Endothelial cell of umbilical vein (primary cell): ENCODE measurements around the gene SEC63. TPM values are rescaled to one million over a fixed set of nuclear protein-coding genes. Genes with fewer than 3 reads are reported as not detected.

Source experiments
- BruUV-seq: library from RNA; stranded (reverse); fragments of 400-500 nt; replicated peaks from 2 replicates; lab custom pipeline; 2021; lab: Mats Ljungman, UMichigan
- CTCF ChIA-PET: fragments of 300-600, 350-600 bp; sonication (Branson Sonifier 250); formaldehyde crosslinking; loops from one replicate; lab custom pipeline; 2021; ENCODE audit warnings: antibody characterized with exemption, inconsistent platforms; lab: Charles Lee
- POLR2A ChIA-PET: fragments of 300-600, 350-600 bp; sonication (Branson Sonifier 250); formaldehyde crosslinking; loops from one replicate; lab custom pipeline; 2021; ENCODE audit warnings: antibody characterized with exemption, inconsistent platforms; lab: Charles Lee
- DNase-seq: peaks from one replicate; pipeline ENCODE4 v3.0.0-alpha.2; 2011; ENCODE audit warnings: low read depth, low spot score
- FAIRE-seq: peaks from 2 replicates; lab custom pipeline; 2011; peaks lifted over from hg19 to GRCh38; lab: Jason Lieb, UNC
- H2AFZ ChIP-seq: 2 replicates; pipeline ENCODE4 v1.6.0; 2012; ENCODE audit warnings: low read depth, low read length, control low read depth, inconsistent platforms
- H3K27ac ChIP-seq: 2 replicates; pipeline ENCODE4 v1.5.1; 2011; ENCODE audit warnings: low read depth, mild to moderate bottlenecking, control low read depth, low read length, moderate library complexity; ENCODE audit not compliant: insufficient read depth
- H3K27me3 ChIP-seq, 2 experiments: 2 replicates each; pipeline versions ENCODE4 v1.6.0 to v1.6.1; 2011; ENCODE audit warnings: low read length in 2 of 2, mixed read lengths in 1 of 2; ENCODE audit not compliant: control insufficient read depth in 2 of 2, insufficient read depth in 2 of 2
- H3K36me3 ChIP-seq, 2 experiments: 2 replicates in 1 of 2; 3 replicates in 1 of 2; pipeline ENCODE4 v1.5.1; 2011; ENCODE audit warnings: low read length in 2 of 2, mild to moderate bottlenecking in 1 of 2, moderate library complexity in 1 of 2; ENCODE audit not compliant: control insufficient read depth in 2 of 2, insufficient read depth in 2 of 2; ENCODE audit errors: extremely low read depth in 1 of 2
- H3K4me1 ChIP-seq: 3 replicates; pipeline ENCODE4 v1.5.1; 2011; ENCODE audit warnings: mild to moderate bottlenecking, low read length; ENCODE audit not compliant: control insufficient read depth, insufficient read depth; ENCODE audit errors: extremely low read depth
- H3K4me2 ChIP-seq: 2 replicates; pipeline ENCODE4 v1.6.1; 2011; ENCODE audit warnings: low read length, control low read depth, mixed read lengths; ENCODE audit not compliant: insufficient read depth
- H3K4me3 ChIP-seq, 3 experiments: fragments of 200-600 bp in 1 of 3; sonication (generic), shearing (Covaris generic) in 1 of 3; replicated peaks in 1 of 3; 2 replicates each; pipeline ENCODE4 v1.5.1; 2011 to 2016; ENCODE audit warnings: control low read depth in 3 of 3, low read length in 3 of 3, mild to moderate bottlenecking in 2 of 3, inconsistent platforms in 1 of 3, low read depth in 1 of 3, moderate library complexity in 1 of 3; ENCODE audit not compliant: insufficient read depth in 1 of 3
- H3K79me2 ChIP-seq: 2 replicates; pipeline ENCODE4 v1.6.0; 2012; ENCODE audit warnings: low read length, inconsistent platforms; ENCODE audit not compliant: control insufficient read depth, insufficient read depth
- H3K9ac ChIP-seq: replicated peaks from 2 replicates; pipeline ENCODE3; 2011; ENCODE audit warnings: low read length, control low read depth; ENCODE audit not compliant: insufficient read depth; ENCODE audit errors: extremely low read depth
- H3K9me1 ChIP-seq: replicated peaks from 3 replicates; pipeline ENCODE4 v1.6.0; 2011; ENCODE audit warnings: mild to moderate bottlenecking, low read length; ENCODE audit not compliant: control insufficient read depth, insufficient read depth; ENCODE audit errors: extremely low read depth
- H3K9me3 ChIP-seq: replicated peaks from 2 replicates; pipeline ENCODE4 v1.5.1; 2012; ENCODE audit warnings: low read length, inconsistent platforms; ENCODE audit not compliant: control insufficient read depth, insufficient read depth
- H4K20me1 ChIP-seq: replicated peaks from 2 replicates; pipeline ENCODE3; 2011; ENCODE audit warnings: mild to moderate bottlenecking, low read length; ENCODE audit not compliant: control insufficient read depth, insufficient read depth; ENCODE audit errors: extremely low read depth
- EZH2 ChIP-seq: IDR thresholded peaks from 2 replicates; pipeline ENCODE4 v1.6.1; 2012; ENCODE audit warnings: borderline replicate concordance, low read depth, mild to moderate bottlenecking, moderate library complexity, low read length, inconsistent platforms; ENCODE audit not compliant: severe bottlenecking
- FOS ChIP-seq: IDR thresholded peaks from 2 replicates; pipeline ENCODE4 v1.6.1; 2011; ENCODE audit warnings: mild to moderate bottlenecking, low read length, moderate library complexity, borderline replicate concordance; ENCODE audit not compliant: insufficient read depth
- GATA2 ChIP-seq: IDR thresholded peaks from 2 replicates; pipeline ENCODE4 v1.7.0; 2011; ENCODE audit warnings: low read depth, mild to moderate bottlenecking, moderate library complexity, mixed read lengths, low read length; ENCODE audit not compliant: insufficient read length, insufficient read depth
- JUN ChIP-seq: IDR thresholded peaks from 2 replicates; pipeline ENCODE4 v1.6.1; 2011; ENCODE audit warnings: borderline replicate concordance, low read depth; ENCODE audit not compliant: insufficient read length, insufficient read depth
- MYC ChIP-seq: IDR thresholded peaks from one replicate; pipeline ENCODE4 v1.6.1; 2011; ENCODE audit warnings: mild to moderate bottlenecking, low read depth, low read length
- POLR2A ChIP-seq: IDR thresholded peaks from 2 replicates; pipeline ENCODE4 v1.6.1; 2012; ENCODE audit warnings: low read depth, mild to moderate bottlenecking, control low read depth, low read length
- POLR2AphosphoS5 ChIP-seq: IDR thresholded peaks from 2 replicates; pipeline ENCODE4 v1.6.1; 2012; ENCODE audit warnings: low read depth, mild to moderate bottlenecking, control low read depth, low read length, moderate library complexity; ENCODE audit not compliant: insufficient read depth
- dilution Hi-C: fragments of 300-500 bp; cut with MboI; formaldehyde crosslinking; loops from one replicate; pipeline ENCODE4 v1.15.0; 2019; ENCODE audit warnings: low sequenced_read_pairs; ENCODE audit not compliant: extremely low pct_ligation_motif_present
- intact Hi-C: fragments of 100-400 bp; cut with micrococcal nuclease; formaldehyde crosslinking; loops from one replicate; pipeline ENCODE4 v1.10.0; 2022
- polyA plus RNA-seq, 4 experiments: library from polyadenylated mRNA; depleted of rRNA in 3 of 4; stranded (reverse) in 3 of 4; unstranded in 1 of 4; fragments of >200 nt; gene quantifications; 2 replicates each; pipeline versions ENCODE4 v1.2.1 to v1.2.3, GENCODE V29; 2011 to 2012; ENCODE audit warnings: missing spikeins in 1 of 4
- total RNA-seq: library from RNA; stranded (reverse); gene quantifications from 2 replicates; pipeline ENCODE4 v1.2.3, GENCODE V29; 2021
- TF ChIP-seq, protein P1 (sequence below): IDR thresholded peaks from 2 replicates; pipeline ENCODE4 v1.6.1; 2011; ENCODE audit not compliant: insufficient read depth, insufficient read length
- TF ChIP-seq, protein P2 (sequence below), 2 donors: IDR thresholded peaks; 1 replicate in 1 of 2; 2 replicates in 1 of 2; pipeline ENCODE4 v1.5.1; 2011; ENCODE audit warnings: low read length in 2 of 2, mild to moderate bottlenecking in 2 of 2, moderate library complexity in 2 of 2, control low read depth in 1 of 2, inconsistent platforms in 1 of 2, low read depth in 1 of 2; ENCODE audit not compliant: insufficient read depth in 1 of 2; ENCODE audit errors: extremely low read depth in 1 of 2

Gene SEC63
- total and polyA plus RNA-seq, 2 donors (not counting 3 experiments of a cell fraction or from before 2014, with no cell fraction given): 14.8 to 132 TPM

DNA sequence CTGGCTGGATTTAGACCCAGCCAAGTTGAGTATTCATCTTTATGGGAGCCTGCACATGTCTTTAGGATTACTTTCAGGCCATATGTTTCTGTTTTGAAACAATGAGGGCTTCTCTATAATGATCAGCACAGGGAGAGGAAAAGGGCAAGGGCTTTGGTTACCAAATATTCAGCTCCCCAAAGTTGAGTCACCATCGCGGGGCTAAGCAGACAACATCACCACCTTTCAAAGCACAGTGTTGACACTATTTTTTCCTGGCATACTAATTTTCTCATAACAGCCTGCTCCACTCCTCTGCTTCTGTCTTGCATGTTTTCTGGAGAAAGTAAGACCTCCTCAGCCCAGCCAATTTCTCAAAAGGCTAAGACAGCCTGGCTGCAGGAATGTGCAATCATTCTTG, 138.8 kb downstream of the SEC63 start:
- no peak overlapping the region for H3K4me2 ChIP-seq
- H3K79me2 ChIP-seq: no peaks in the 10 kb centered on the region
- no peaks in the 10 kb centered on the region for H3K9me1 ChIP-seq
- H2AFZ ChIP-seq: no peak overlapping the region
- ChIA-PET CTCF (interaction anchor here (0.6 kb wide), 1 partner anchor 509 kb away, joined by 3 read pairs; no protein-coding TSS in a partner anchor), POLR2A (no interaction called here)
- DNase-seq: no peak
- H3K4me3 ChIP-seq: no peak overlapping the region
- dilution Hi-C loops (no loop called here), intact Hi-C loops (no loop called here)
- no peaks in the 10 kb centered on the region for H3K36me3 ChIP-seq
- no peak overlapping the region for H3K9ac ChIP-seq
- no peaks in the 10 kb centered on the region for H3K9me3 ChIP-seq
- H3K27ac ChIP-seq: no peak overlapping the region
- peaks cover 34 to 37% of the 10 kb centered on the region in 2 experiments for H3K27me3 ChIP-seq
- no peak for TF ChIP-seq JUN
- TF ChIP-seq, protein P1, sequence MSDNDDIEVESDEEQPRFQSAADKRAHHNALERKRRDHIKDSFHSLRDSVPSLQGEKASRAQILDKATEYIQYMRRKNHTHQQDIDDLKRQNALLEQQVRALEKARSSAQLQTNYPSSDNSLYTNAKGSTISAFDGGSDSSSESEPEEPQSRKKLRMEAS: no peak
- TF ChIP-seq MYC: no peak
- TF ChIP-seq FOS: no peak
- TF ChIP-seq EZH2: no peak
- TF ChIP-seq, protein P2, sequence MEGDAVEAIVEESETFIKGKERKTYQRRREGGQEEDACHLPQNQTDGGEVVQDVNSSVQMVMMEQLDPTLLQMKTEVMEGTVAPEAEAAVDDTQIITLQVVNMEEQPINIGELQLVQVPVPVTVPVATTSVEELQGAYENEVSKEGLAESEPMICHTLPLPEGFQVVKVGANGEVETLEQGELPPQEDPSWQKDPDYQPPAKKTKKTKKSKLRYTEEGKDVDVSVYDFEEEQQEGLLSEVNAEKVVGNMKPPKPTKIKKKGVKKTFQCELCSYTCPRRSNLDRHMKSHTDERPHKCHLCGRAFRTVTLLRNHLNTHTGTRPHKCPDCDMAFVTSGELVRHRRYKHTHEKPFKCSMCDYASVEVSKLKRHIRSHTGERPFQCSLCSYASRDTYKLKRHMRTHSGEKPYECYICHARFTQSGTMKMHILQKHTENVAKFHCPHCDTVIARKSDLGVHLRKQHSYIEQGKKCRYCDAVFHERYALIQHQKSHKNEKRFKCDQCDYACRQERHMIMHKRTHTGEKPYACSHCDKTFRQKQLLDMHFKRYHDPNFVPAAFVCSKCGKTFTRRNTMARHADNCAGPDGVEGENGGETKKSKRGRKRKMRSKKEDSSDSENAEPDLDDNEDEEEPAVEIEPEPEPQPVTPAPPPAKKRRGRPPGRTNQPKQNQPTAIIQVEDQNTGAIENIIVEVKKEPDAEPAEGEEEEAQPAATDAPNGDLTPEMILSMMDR (IDR thresholded peaks at IDR 0.05; ENCODE audit: extremely low read depth in 1 of 2, insufficient read depth in 1 of 2, low read depth in 1 of 2, low read length in 2 of 2): no peak
- TF ChIP-seq POLR2A: no peak
- TF ChIP-seq POLR2AphosphoS5: no peak
- no peak for TF ChIP-seq GATA2
- no peaks in the 10 kb centered on the region for H4K20me1 ChIP-seq
- no TSS peak for BruUV-seq
- H3K4me1 ChIP-seq: no peaks in the 10 kb centered on the region
- no peak for FAIRE-seq
